ENCODE results near the gene EZH1.

EZH1 gene

DNA sequence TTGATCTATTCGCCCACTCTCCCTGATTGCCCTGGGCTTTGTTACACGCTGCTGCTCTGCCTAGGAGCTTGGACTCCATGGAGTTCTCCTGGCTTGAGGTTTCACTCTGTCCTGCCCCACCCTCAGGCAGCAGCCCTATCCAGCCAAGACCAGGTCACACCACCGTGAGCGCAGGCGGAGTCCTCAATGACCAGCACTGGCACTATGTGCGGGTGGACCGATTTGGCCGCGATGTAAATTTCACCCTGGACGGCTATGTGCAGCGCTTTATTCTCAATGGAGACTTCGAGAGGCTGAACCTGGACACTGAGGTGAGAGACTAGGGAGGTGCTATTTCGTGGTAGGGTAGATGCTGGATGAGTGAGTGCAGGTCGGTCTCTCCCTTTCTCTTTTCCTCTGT is 59.0 kb downstream of the EZH1 start:
- Mint-ChIP-seq H3K4me1 (peaks cover 73% of the 10 kb centered on the region), H3K27ac (no peak overlapping the region), H3K4me3 (peak overlapping the region; percentile 33), H3K27me3 (ENCODE audit: low read depth, poor library complexity) (peaks cover 4% of the 10 kb centered on the region), H3K9me3 (no peaks in the 10 kb centered on the region), H3K36me3 (ENCODE audit: low read depth) (peaks cover 54% of the 10 kb centered on the region)
- no peak for TF ChIP-seq CTCF (IDR thresholded peaks at IDR 0.05)
- DNase-seq, result no peak

DNA sequence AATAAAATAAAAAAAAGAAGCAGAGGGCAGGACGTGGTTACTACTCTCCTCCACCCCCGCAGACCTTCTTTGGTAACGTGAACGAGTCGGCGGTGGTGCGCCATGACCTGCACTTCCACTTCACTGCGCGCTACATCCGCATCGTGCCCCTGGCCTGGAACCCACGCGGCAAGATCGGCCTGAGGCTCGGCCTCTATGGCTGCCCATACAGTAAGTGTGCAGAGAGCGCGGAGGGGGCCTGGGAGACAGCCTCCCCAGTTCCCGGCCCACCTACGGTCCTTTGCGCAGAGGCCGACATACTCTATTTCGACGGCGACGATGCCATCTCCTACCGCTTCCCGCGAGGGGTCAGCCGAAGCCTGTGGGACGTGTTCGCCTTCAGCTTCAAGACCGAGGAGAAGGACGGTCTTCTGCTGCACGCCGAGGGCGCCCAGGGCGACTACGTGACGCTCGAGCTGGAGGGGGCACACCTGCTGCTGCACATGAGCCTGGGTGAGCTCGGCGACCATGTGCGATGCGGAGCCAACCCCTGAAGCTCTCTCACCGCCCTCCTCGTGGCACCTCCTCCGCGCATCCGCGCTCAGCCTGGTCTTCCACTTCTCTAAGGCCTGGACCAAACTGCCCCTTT is 59.8 kb downstream of the EZH1 start:
- peaks cover 81% of the 10 kb centered on the region for H3K4me1 Mint-ChIP-seq
- TF ChIP-seq CTCF (IDR thresholded peaks at IDR 0.05), result no peak
- peak overlapping the region; percentile 33 for H3K4me3 Mint-ChIP-seq
- H3K36me3 Mint-ChIP-seq (ENCODE audit: low read depth), result peaks cover 54% of the 10 kb centered on the region
- no peaks in the 10 kb centered on the region for H3K9me3 Mint-ChIP-seq
- no peak for DNase-seq
- H3K27ac Mint-ChIP-seq, result no peak overlapping the region
- H3K27me3 Mint-ChIP-seq (ENCODE audit: low read depth, poor library complexity), result peaks cover 4% of the 10 kb centered on the region

- Mint-ChIP-seq H3K27ac (peak overlapping the region; percentile 93), H3K4me3 (peak overlapping the region; percentile 93), H3K9me3 (no peaks in the 10 kb centered on the region), H3K27me3 (ENCODE audit: low read depth, poor library complexity) (no peaks in the 10 kb centered on the region), H3K36me3 (ENCODE audit: low read depth) (peaks cover 43% of the 10 kb centered on the region), H3K4me1 (peaks cover 87% of the 10 kb centered on the region)
- no peak for DNase-seq
- no peak for TF ChIP-seq CTCF (IDR thresholded peaks at IDR 0.05)
Measured at GRCh38 chr17:42683407-42684034, 61.3 kb downstream of the EZH1 start.

DNA sequence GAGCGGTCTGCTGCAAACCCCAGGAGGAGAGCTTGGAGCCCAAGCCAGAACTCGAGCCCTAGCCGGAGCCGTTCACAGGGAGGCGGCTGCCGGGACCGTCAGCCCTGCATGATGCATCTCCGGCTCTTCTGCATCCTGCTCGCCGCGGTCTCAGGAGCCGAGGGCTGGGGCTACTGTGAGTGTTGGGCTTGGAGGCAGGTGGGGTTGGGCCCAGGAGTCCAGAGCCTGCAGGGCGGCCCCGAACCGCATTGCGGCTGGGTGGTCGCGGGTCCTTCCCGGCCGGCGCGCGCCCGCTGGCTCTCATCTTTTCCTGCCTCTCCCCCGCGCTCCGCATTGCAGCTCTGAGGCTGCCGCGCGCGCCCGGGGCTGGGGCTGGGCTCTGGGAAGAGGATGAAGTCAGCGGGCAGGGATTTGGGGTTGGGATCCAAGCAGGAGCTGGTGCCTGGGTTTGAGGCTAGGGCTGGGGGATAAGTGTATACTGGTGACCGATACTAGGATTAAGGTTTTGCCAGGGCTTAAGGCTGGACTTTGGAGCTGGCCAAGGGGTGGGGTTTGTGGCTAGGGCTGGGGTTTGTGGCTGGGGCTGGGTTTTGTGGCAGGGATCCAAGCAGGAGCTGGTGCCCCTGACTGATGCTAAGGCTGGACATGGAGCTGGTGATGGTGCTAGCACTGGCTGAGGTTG is 62.0 kb downstream of the EZH1 start:
- H3K27me3 Mint-ChIP-seq (ENCODE audit: low read depth, poor library complexity), result peaks cover 4% of the 10 kb centered on the region

GRCh38 chr17:42681976-42682721 is 62.7 kb downstream of the EZH1 start, which contains the start of gene CNTNAP1:
Gene CNTNAP1 (plus strand): TSS chr17:42682531. CDS start chr17:42682830, 299 bp downstream.
- peak; percentile 71 for DNase-seq
- no peaks in the 10 kb centered on the region for H3K9me3 Mint-ChIP-seq
- H3K27me3 Mint-ChIP-seq (ENCODE audit: low read depth, poor library complexity), result peaks cover 6% of the 10 kb centered on the region
- no peak for TF ChIP-seq CTCF (IDR thresholded peaks at IDR 0.05)
- H3K4me1 Mint-ChIP-seq, result peaks cover 87% of the 10 kb centered on the region
- H3K4me3 Mint-ChIP-seq, result peak within 1 kb of the TSS; percentile 93
- peak within 1 kb of the TSS; percentile 93 for H3K27ac Mint-ChIP-seq
- H3K36me3 Mint-ChIP-seq (ENCODE audit: low read depth), result peaks cover 30% of the 10 kb centered on the region

More for the DNA sequence above, 62.0 kb downstream of the EZH1 start:
- peak overlapping the region; percentile 93 for H3K4me3 Mint-ChIP-seq
- H3K4me1 Mint-ChIP-seq, result peaks cover 87% of the 10 kb centered on the region
- TF ChIP-seq CTCF (IDR thresholded peaks at IDR 0.05), result no peak
- H3K27ac Mint-ChIP-seq, result peak overlapping the region; percentile 93
- peaks cover 37% of the 10 kb centered on the region for H3K36me3 Mint-ChIP-seq (ENCODE audit: low read depth)
- H3K9me3 Mint-ChIP-seq, result no peaks in the 10 kb centered on the region
- DNase-seq, result peak; percentile 79
